PC-9 (cell line): ENCODE data around the gene GLB1L3.

Source experiments
- EZH2 ChIP-seq: fragments of 200-600 bp; sonication (generic); IDR thresholded peaks from 2 replicates; pipeline ENCODE4 v1.8.0; 2017; ENCODE audit warnings: antibody characterized with exemption, low read depth
- TF ChIP-seq, protein P1 (sequence below): fragments of 200-600 bp; sonication (generic); conservative IDR thresholded peaks from 2 replicates; pipeline ENCODE4 v1.6.1; 2017; ENCODE audit warnings: mixed run types, antibody characterized with exemption, mild to moderate bottlenecking, moderate library complexity

DNA sequence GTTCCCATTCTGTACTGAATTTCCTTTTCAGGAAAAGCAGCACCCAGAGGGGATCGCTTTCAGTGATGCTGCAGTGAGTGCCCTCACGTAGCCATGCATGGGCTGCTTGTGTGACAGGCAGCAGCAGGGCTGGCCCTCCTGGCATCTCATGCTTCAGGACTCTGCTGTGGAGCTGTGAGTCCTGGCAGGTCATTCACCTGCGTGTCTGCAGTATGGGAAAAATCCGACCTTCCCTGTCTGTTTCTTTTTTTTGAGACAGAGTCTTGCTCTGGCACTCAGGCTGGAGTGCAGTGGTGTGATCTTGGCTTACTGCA is 69.0 kb downstream of the GLB1L3 start:
- TF ChIP-seq, protein P1, sequence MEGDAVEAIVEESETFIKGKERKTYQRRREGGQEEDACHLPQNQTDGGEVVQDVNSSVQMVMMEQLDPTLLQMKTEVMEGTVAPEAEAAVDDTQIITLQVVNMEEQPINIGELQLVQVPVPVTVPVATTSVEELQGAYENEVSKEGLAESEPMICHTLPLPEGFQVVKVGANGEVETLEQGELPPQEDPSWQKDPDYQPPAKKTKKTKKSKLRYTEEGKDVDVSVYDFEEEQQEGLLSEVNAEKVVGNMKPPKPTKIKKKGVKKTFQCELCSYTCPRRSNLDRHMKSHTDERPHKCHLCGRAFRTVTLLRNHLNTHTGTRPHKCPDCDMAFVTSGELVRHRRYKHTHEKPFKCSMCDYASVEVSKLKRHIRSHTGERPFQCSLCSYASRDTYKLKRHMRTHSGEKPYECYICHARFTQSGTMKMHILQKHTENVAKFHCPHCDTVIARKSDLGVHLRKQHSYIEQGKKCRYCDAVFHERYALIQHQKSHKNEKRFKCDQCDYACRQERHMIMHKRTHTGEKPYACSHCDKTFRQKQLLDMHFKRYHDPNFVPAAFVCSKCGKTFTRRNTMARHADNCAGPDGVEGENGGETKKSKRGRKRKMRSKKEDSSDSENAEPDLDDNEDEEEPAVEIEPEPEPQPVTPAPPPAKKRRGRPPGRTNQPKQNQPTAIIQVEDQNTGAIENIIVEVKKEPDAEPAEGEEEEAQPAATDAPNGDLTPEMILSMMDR: no peak
- TF ChIP-seq EZH2: no peak
